IMR-90 (cell line): ENCODE measurements around the gene B3GNT5.

Experiments
- BHLHE40 ChIP-seq: fragments of 150-350 bp; IDR thresholded peaks from 2 replicates; pipeline ENCODE4 v1.6.1; 2016; ENCODE audit warnings: mild to moderate bottlenecking, low read depth, low read length
- CEBPB ChIP-seq: IDR thresholded peaks from 2 replicates; pipeline ENCODE4 v1.6.1; 2012; ENCODE audit warnings: low read depth, low read length, improper control_type of control experiment
- ELK1 ChIP-seq: fragments of 150-350 bp; IDR thresholded peaks from 2 replicates; pipeline ENCODE4 v1.6.1; 2016; ENCODE audit warnings: low read depth, mild to moderate bottlenecking, low read length, moderate library complexity, borderline replicate concordance
- MAZ ChIP-seq: IDR thresholded peaks from 2 replicates; pipeline ENCODE4 v1.6.1; 2012; ENCODE audit warnings: low read depth, mild to moderate bottlenecking, low read length, improper control_type of control experiment, moderate library complexity, borderline replicate concordance
- MXI1 ChIP-seq: IDR thresholded peaks from 2 replicates; pipeline ENCODE4 v1.6.1; 2012; ENCODE audit warnings: low read depth, mild to moderate bottlenecking, low read length, moderate library complexity, borderline replicate concordance
- NFE2L2 ChIP-seq: fragments of 150-350 bp; IDR thresholded peaks from 2 replicates; pipeline ENCODE4 v1.6.1; 2016; ENCODE audit warnings: low read depth, mild to moderate bottlenecking, low read length
- POLR2A ChIP-seq: IDR thresholded peaks from 2 replicates; pipeline ENCODE4 v1.6.1; 2012; ENCODE audit warnings: mild to moderate bottlenecking, low read depth, low read length
- RAD21 ChIP-seq: IDR thresholded peaks from 2 replicates; pipeline ENCODE4 v1.6.1; 2012; ENCODE audit warnings: low read length, improper control_type of control experiment
- RCOR1 ChIP-seq: IDR thresholded peaks from 2 replicates; pipeline ENCODE4 v1.6.1; 2012; ENCODE audit warnings: mild to moderate bottlenecking, low read length, improper control_type of control experiment; ENCODE audit not compliant: insufficient replicate concordance
- RFX5 ChIP-seq: IDR thresholded peaks from 2 replicates; pipeline ENCODE4 v1.8.0; 2012; ENCODE audit warnings: low read depth, mild to moderate bottlenecking, low read length, moderate library complexity
- SMC3 ChIP-seq: fragments of 150-350 bp; IDR thresholded peaks from 2 replicates; pipeline ENCODE4 v1.6.1; 2016; ENCODE audit warnings: low read depth, mild to moderate bottlenecking, antibody characterized with exemption, low read length, moderate library complexity
- TF ChIP-seq, protein P1 (sequence below): conservative IDR thresholded peaks from 2 replicates; pipeline ENCODE4 v1.5.1; 2012; ENCODE audit warnings: mild to moderate bottlenecking, low read depth, low read length, improper control_type of control experiment
- TF ChIP-seq, protein P2 (sequence below): fragments of 150-350 bp; IDR thresholded peaks from 2 replicates; pipeline ENCODE4 v1.6.1; 2017; ENCODE audit warnings: mild to moderate bottlenecking, antibody characterized with exemption, low read length, low read depth

- TF ChIP-seq, protein P1, sequence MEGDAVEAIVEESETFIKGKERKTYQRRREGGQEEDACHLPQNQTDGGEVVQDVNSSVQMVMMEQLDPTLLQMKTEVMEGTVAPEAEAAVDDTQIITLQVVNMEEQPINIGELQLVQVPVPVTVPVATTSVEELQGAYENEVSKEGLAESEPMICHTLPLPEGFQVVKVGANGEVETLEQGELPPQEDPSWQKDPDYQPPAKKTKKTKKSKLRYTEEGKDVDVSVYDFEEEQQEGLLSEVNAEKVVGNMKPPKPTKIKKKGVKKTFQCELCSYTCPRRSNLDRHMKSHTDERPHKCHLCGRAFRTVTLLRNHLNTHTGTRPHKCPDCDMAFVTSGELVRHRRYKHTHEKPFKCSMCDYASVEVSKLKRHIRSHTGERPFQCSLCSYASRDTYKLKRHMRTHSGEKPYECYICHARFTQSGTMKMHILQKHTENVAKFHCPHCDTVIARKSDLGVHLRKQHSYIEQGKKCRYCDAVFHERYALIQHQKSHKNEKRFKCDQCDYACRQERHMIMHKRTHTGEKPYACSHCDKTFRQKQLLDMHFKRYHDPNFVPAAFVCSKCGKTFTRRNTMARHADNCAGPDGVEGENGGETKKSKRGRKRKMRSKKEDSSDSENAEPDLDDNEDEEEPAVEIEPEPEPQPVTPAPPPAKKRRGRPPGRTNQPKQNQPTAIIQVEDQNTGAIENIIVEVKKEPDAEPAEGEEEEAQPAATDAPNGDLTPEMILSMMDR: no peak
- no peak for TF ChIP-seq POLR2A
- TF ChIP-seq CEBPB: no peak
- no peak for TF ChIP-seq SMC3
- TF ChIP-seq RCOR1: no peak
- TF ChIP-seq MAZ: no peak
- TF ChIP-seq RAD21: no peak
- TF ChIP-seq RFX5: no peak
- no peak for TF ChIP-seq BHLHE40
- TF ChIP-seq NFE2L2: no peak
- TF ChIP-seq, protein P2, sequence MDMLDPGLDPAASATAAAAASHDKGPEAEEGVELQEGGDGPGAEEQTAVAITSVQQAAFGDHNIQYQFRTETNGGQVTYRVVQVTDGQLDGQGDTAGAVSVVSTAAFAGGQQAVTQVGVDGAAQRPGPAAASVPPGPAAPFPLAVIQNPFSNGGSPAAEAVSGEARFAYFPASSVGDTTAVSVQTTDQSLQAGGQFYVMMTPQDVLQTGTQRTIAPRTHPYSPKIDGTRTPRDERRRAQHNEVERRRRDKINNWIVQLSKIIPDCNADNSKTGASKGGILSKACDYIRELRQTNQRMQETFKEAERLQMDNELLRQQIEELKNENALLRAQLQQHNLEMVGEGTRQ: no peak
- no peak for TF ChIP-seq ELK1
- TF ChIP-seq MXI1: no peak
Observed at GRCh38 chr3:183274609-183275008, 21.6 kb downstream of the B3GNT5 start.
